Mammary epithelial cell (primary cell): Measurements from ENCODE around the gene ERVMER34-1.

Experiments
- CTCF ChIP-seq, 2 donors: IDR thresholded peaks in 1 of 2; conservative IDR thresholded peaks in 1 of 2; 2 replicates each; pipeline ENCODE4 v1.5.1; 2011 to 2012; ENCODE audit warnings: inconsistent platforms in 2 of 2, low read length in 2 of 2, mild to moderate bottlenecking in 2 of 2, control low read depth in 1 of 2, low read depth in 1 of 2; ENCODE audit not compliant: insufficient read depth in 1 of 2; ENCODE audit errors: extremely low read depth in 1 of 2
- EZH2 ChIP-seq: IDR thresholded peaks from 2 replicates; pipeline ENCODE4 v1.6.1; 2012; ENCODE audit warnings: low read length, inconsistent platforms, borderline replicate concordance

- TF ChIP-seq CTCF (conservative IDR thresholded peaks at IDR 0.05 in 1 of 2, IDR thresholded peaks at IDR 0.05 in 1 of 2; ENCODE audit: extremely low read depth in 1 of 2, insufficient read depth in 1 of 2, low read depth in 1 of 2, low read length in 2 of 2) (no peak), EZH2 (no peak)
Observed at GRCh38 chr4:52748432-52748831, 2.8 kb downstream of the ERVMER34-1 start.
